Measurements from ENCODE around the gene FOXRED1.

DNA sequence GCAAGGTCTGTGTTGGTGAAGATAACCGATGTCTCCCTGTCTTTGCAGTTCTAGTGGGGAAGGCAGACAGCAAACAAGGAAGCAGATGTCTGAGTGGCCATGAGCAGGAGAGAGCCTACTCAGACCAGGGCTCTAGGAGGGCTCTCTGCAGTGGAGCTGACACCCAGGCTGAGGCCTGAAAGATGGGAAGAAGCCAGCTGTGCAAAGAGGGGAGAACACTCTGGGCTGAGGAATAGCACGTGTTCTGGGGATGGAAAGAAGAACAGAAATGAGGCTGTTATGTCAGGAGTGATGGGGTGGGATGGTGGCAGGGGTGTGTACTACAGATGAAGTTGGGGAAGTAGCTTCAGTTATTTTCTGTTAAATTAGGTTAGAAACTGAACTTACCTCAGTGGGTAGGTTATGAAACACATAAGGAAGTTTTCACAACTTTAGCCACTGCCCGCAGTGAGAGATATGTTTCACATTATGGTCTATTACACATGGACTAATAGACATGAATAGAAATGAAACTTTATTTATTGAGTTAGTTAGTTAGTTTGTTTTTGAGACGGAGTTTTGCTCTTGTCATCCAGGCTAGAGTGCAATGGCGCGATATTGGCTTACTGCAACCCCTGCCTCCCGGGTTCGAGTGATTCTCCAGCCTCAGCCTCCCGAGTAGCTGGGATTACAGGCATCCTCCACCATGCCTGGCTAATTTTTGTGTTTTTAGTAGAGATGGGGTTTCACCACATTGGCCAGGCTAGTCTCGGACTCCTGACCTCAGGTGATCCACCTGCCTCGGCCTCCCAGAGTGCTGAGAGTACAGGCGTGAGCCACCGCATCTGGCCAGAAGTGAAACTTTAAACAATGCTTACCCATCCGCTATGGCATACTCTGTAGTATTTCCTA is 42.7 kb downstream of the FOXRED1 start:
- TF ChIP-seq, protein P1, sequence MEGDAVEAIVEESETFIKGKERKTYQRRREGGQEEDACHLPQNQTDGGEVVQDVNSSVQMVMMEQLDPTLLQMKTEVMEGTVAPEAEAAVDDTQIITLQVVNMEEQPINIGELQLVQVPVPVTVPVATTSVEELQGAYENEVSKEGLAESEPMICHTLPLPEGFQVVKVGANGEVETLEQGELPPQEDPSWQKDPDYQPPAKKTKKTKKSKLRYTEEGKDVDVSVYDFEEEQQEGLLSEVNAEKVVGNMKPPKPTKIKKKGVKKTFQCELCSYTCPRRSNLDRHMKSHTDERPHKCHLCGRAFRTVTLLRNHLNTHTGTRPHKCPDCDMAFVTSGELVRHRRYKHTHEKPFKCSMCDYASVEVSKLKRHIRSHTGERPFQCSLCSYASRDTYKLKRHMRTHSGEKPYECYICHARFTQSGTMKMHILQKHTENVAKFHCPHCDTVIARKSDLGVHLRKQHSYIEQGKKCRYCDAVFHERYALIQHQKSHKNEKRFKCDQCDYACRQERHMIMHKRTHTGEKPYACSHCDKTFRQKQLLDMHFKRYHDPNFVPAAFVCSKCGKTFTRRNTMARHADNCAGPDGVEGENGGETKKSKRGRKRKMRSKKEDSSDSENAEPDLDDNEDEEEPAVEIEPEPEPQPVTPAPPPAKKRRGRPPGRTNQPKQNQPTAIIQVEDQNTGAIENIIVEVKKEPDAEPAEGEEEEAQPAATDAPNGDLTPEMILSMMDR (conservative IDR thresholded peaks at IDR 0.05) = no peak
- no peak for TF ChIP-seq EZH2 (IDR thresholded peaks at IDR 0.05; ENCODE audit: low read depth)

Data from PC-9 (cell line).